Measurements from ENCODE around the gene RAB18. TPM values are rescaled to one million over a fixed set of nuclear protein-coding genes. Genes with fewer than 3 reads are reported as not detected.

Gene RAB18
- total RNA-seq, 1 experiment from 2014 or later: 89.4 TPM

- no peaks in the 10 kb centered on the region for H3K27me3 Mint-ChIP-seq (ENCODE audit: low read depth)
- no peaks in the 10 kb centered on the region for H3K23me2 ChIP-seq (ENCODE audit: insufficient read length, low read depth, low read length, poor library complexity, severe bottlenecking)
- H4K20me1 ChIP-seq (ENCODE audit: control insufficient read depth, insufficient read depth, insufficient read length): no peaks in the 10 kb centered on the region
- peaks cover 0 to 2% of the 10 kb centered on the region in 2 experiments; a peak in 1 of 5 replicates for H3K9me3 Mint-ChIP-seq
- no CpG with 5 or more reads among the region's 4 CpGs for WGBS (ENCODE audit: extremely low coverage, insufficient read length, low lambda C conversion rate)
- no peak overlapping the region for H2BK20ac ChIP-seq (ENCODE audit: low read depth, low read length, poor library complexity, severe bottlenecking)
- no peak overlapping the region for H3K27ac ChIP-seq (ENCODE audit: insufficient read length, low read depth, low read length)
- no peak overlapping the region for H4K91ac ChIP-seq (ENCODE audit: insufficient read length, low read depth, low read length)
- H2BK5ac ChIP-seq (ENCODE audit: insufficient read length, low read length): no peak overlapping the region
- no peak overlapping the region for H3K4me3 Mint-ChIP-seq
- H3K9ac ChIP-seq (ENCODE audit: extremely low read depth, insufficient read length, low read length): no peak overlapping the region
- H3K4me2 ChIP-seq (ENCODE audit: insufficient read depth, insufficient read length, low read length): no peak overlapping the region
- H3K56ac ChIP-seq (ENCODE audit: insufficient read length, low read depth, low read length): no peak overlapping the region
- no peak overlapping the region for H3K27ac Mint-ChIP-seq
- H4K8ac ChIP-seq (replicated peaks; ENCODE audit: insufficient read length, low read depth, low read length): no peak overlapping the region
- H2AFZ ChIP-seq (ENCODE audit: low read length): no peak overlapping the region
- H2BK12ac ChIP-seq (ENCODE audit: insufficient read length, low read depth, low read length): no peak overlapping the region
- H3K18ac ChIP-seq (ENCODE audit: insufficient read length, low read depth, low read length): no peak overlapping the region
- no peak for DNase-seq
- H3K79me2 ChIP-seq (ENCODE audit: insufficient read depth, low read length): no peaks in the 10 kb centered on the region
- H3K79me1 ChIP-seq (ENCODE audit: insufficient read depth, low read depth, low read length, poor library complexity, severe bottlenecking): no peaks in the 10 kb centered on the region
- H4K5ac ChIP-seq (ENCODE audit: insufficient read length, low read depth, low read length): no peak overlapping the region
- H3K14ac ChIP-seq (ENCODE audit: insufficient read depth, low read length): no peak overlapping the region
- no peak overlapping the region for H2BK120ac ChIP-seq (ENCODE audit: low read depth, low read length, poor library complexity, severe bottlenecking)
- no peak overlapping the region for H3T11ph ChIP-seq (ENCODE audit: low read length)
- no peak overlapping the region for H2AK5ac ChIP-seq (ENCODE audit: insufficient read length, low read length)
- no peaks in the 10 kb centered on the region for H3K36me3 Mint-ChIP-seq (ENCODE audit: insufficient read depth in 1 of 3, low read depth in 3 of 3)
- no peak overlapping the region for H3K4ac ChIP-seq (ENCODE audit: low read depth, low read length)
- no peaks in the 10 kb centered on the region for H3K27me3 ChIP-seq (ENCODE audit: insufficient read depth, low read length)
- H3K4me1 ChIP-seq (ENCODE audit: insufficient read depth, low read length): no peaks in the 10 kb centered on the region
- H2BK15ac ChIP-seq (ENCODE audit: low read depth, low read length): no peak overlapping the region
- no peaks in the 10 kb centered on the region for H3K4me1 Mint-ChIP-seq
- H3K23ac ChIP-seq (ENCODE audit: insufficient read length, low read depth, low read length): no peak overlapping the region
- H3K9me3 ChIP-seq (ENCODE audit: control insufficient read depth, low read depth, low read length): no peaks in the 10 kb centered on the region
- no peak for TF ChIP-seq CTCF (conservative IDR thresholded peaks at IDR 0.05)
Measured at GRCh38 chr10:27578316-27578715, 74.2 kb downstream of the RAB18 start.
